ENCODE results near the gene FNDC1.

FNDC1 gene

GRCh38 chr6:159311618-159312017 is 142.4 kb downstream of the FNDC1 start:
- no peak for DNase-seq

- DNase-seq, result no peak
These were observed 143.0 kb downstream of the FNDC1 start for GRCh38 chr6:159312206-159312605.

DNA sequence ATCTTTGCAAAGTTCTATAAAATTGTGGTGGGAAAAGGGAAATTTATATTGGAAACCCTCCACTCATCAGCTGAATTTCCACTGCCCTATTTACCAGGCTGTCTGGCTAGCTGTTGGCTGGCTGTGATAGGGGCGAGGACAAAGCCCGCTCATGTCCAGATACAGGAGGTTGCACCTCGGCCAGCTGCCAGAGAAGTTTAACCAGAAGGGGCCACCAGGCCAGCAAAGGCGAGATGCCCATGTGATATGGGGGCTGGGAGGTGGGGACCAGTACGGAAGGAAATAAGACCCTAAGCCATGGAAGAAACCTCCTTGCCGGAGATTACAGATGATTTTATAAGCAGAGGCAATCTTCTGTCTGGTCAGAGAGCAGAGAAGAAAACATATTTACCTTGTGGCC is 143.8 kb downstream of the FNDC1 start:
- no peak for DNase-seq

DNA sequence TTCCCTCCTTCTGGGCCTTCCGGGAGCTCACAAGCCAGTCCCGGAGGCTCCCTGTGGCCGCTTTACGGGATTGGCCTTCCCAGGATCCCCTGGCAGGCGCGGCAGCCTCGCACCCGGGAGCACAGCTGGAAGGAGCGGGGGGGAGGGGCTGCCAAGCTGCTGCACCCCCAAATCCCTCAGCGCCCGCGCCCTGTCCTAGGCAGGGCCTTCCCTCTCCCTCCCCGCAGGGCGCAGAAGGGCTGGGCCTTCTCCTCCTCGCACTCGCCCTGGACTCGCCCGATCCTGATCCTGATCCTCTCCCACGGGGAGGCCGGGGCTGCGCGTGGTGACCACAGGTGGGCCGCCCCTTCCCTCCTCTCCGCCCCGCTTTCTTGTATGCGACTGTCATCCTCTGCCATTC is 146.4 kb downstream of the FNDC1 start:
- no peak for DNase-seq

- DNase-seq, result no peak
These were observed 148.2 kb downstream of the FNDC1 start for GRCh38 chr6:159317430-159317829.

GRCh38 chr6:159321267-159321666 is 152.1 kb downstream of the FNDC1 start:
- no peak for DNase-seq

All from stimulated activated CD4-positive, alpha-beta T cell treated with anti-CD3 and anti-CD28 coated beads, Interleukin-2, amount 100 ng/mL, for 24 hours (primary cell).